ENCODE data around the gene EFCAB6. TPM values are rescaled to one million over a fixed set of nuclear protein-coding genes. Genes with fewer than 3 reads are reported as not detected.

The EFCAB6 gene
- total RNA-seq, 2 experiments from 2014 or later, result 0.13 TPM; not detected in 1

DNA sequence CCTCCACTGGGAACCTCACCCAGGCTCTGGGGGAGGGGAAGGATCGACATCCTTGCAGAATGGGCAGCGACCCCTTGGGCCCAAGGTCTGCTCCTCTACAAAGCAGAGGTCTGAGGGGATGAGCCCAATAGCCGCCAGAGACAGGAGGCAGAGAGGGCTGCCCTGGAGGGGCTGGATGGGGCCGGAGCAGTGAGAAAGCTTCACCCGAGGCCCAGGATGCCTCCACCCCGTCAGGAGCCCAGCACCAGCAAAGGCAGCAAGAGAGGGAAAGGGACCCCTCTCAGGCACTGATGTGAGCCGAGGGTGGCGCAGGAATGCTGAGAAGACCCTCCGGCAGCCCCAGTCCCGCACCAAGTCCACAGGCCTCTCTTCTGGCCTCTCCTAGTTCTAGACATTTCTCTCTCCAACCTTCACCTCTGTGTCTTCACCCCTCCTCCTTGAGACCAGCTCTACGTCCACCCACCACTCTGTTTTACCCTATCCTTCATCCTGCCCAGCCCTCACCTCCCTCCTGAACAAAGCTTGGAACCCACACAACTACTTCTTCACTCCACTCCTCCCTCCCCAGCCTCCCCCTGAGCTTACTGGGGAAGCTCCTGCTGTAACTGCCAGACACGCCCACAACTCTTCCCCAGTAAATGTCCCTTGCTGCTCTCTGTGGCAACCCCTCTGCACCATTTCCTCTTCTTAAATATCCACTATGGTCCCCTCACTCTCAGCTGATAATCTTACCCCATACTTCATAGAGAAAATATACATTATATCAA is 268.4 kb downstream of the EFCAB6 start:
- CTCF ChIA-PET (ENCODE audit: unreplicated experiment), result no interaction called here
- POLR2A ChIA-PET, result no interaction called here
- Histone ChIP-seq H3K4me3 (ENCODE audit: low read depth, low read length, poor library complexity, severe bottlenecking) (no peak overlapping the region), H3K9me3 (ENCODE audit: low read length) (no peaks in the 10 kb centered on the region), H4K20me1 (ENCODE audit: insufficient read depth, low read length) (no peaks in the 10 kb centered on the region), H3K27ac (ENCODE audit: low read depth, low read length, poor library complexity, severe bottlenecking) (no peak overlapping the region), H3K9me2 (ENCODE audit: insufficient read depth, low read length) (no peaks in the 10 kb centered on the region), H3K36me3 (ENCODE audit: insufficient read depth, low read length) (no peaks in the 10 kb centered on the region), H3K79me2 (ENCODE audit: insufficient read depth, low read depth, low read length) (no peaks in the 10 kb centered on the region), H2AFZ (ENCODE audit: low read length) (no peak overlapping the region), H3K4me2 (ENCODE audit: low read length) (no peak overlapping the region), H3K4me1 (ENCODE audit: insufficient read depth, low read length, poor library complexity, severe bottlenecking) (no peaks in the 10 kb centered on the region)
- BruUV-seq (replicated peaks), result no TSS peak
- TF ChIP-seq EZH2phosphoT487 (IDR thresholded peaks at IDR 0.05; ENCODE audit: borderline replicate concordance, low read depth, low read length), result no peak
- TF ChIP-seq, protein P1, sequence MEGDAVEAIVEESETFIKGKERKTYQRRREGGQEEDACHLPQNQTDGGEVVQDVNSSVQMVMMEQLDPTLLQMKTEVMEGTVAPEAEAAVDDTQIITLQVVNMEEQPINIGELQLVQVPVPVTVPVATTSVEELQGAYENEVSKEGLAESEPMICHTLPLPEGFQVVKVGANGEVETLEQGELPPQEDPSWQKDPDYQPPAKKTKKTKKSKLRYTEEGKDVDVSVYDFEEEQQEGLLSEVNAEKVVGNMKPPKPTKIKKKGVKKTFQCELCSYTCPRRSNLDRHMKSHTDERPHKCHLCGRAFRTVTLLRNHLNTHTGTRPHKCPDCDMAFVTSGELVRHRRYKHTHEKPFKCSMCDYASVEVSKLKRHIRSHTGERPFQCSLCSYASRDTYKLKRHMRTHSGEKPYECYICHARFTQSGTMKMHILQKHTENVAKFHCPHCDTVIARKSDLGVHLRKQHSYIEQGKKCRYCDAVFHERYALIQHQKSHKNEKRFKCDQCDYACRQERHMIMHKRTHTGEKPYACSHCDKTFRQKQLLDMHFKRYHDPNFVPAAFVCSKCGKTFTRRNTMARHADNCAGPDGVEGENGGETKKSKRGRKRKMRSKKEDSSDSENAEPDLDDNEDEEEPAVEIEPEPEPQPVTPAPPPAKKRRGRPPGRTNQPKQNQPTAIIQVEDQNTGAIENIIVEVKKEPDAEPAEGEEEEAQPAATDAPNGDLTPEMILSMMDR (conservative IDR thresholded peaks at IDR 0.05; ENCODE audit: low read length), result no peak
- DNase-seq (ENCODE audit: low spot score), result no peak
- intact Hi-C loops (cut with micrococcal nuclease; ENCODE audit: unreplicated experiment), result no loop called here

DNA sequence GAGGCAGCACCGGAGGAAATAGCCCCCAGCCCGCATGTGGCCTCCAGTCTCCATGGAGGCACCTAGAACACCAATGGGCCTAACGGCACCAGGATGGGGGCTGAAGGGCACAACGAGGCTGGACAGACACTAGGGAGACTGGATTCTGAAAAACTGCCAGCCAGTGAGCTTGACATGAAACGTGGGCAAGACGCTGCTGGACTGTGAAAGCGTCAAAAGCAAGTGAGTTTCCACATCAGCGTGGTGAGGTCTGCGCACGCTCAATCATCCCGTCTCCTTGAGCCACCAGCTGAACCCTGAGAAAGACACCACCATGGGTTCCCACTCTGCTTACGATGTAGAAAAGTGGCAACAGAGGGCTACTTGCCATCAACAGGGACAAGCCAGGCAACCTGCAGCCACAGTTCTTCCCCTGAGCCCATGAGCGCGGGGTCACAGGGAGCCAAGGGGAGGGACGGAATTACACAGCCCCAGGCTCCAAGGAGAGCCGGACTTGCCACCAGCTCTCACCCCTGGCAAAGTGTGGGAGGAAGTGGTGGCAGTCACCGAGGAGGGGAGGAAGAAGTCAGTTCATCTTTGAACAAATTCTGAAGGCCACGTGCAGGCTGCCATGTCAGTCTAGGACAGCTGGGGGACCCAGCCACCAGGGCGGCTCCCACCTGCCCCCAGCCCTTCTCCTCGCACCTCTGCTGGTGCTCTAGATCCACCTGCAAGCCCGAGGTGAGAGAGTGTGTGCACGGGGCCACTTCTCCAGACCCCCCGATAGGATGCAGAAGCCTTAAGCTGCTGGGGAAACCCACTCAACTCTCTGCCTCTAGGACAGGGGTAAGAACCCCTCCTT is 269.2 kb downstream of the EFCAB6 start:
- TF ChIP-seq EZH2phosphoT487 (IDR thresholded peaks at IDR 0.05; ENCODE audit: borderline replicate concordance, low read depth, low read length), result no peak
- TF ChIP-seq, protein P1 (conservative IDR thresholded peaks at IDR 0.05; ENCODE audit: low read length), result no peak
- H3K9me2 ChIP-seq (ENCODE audit: insufficient read depth, low read length), result no peaks in the 10 kb centered on the region
- ChIA-PET POLR2A (no interaction called here), CTCF (ENCODE audit: unreplicated experiment) (no interaction called here)
- no peaks in the 10 kb centered on the region for H4K20me1 ChIP-seq (ENCODE audit: insufficient read depth, low read length)
- H3K4me1 ChIP-seq (ENCODE audit: insufficient read depth, low read length, poor library complexity, severe bottlenecking), result no peaks in the 10 kb centered on the region
- H3K79me2 ChIP-seq (ENCODE audit: insufficient read depth, low read depth, low read length), result no peaks in the 10 kb centered on the region
- no TSS peak for BruUV-seq (replicated peaks)
- no peaks in the 10 kb centered on the region for H3K36me3 ChIP-seq (ENCODE audit: insufficient read depth, low read length)
- intact Hi-C loops (cut with micrococcal nuclease; ENCODE audit: unreplicated experiment), result no loop called here
- no peaks in the 10 kb centered on the region for H3K9me3 ChIP-seq (ENCODE audit: low read length)
- H3K4me2 ChIP-seq (ENCODE audit: low read length), result no peak overlapping the region
- no peak overlapping the region for H3K27ac ChIP-seq (ENCODE audit: low read depth, low read length, poor library complexity, severe bottlenecking)
- DNase-seq (ENCODE audit: low spot score), result no peak
- no peak overlapping the region for H3K4me3 ChIP-seq (ENCODE audit: low read depth, low read length, poor library complexity, severe bottlenecking)
- no peak overlapping the region for H2AFZ ChIP-seq (ENCODE audit: low read length)
